ENCODE measurements around the gene THRB. TPM values are rescaled to one million over a fixed set of nuclear protein-coding genes. Genes with fewer than 3 reads are reported as not detected.

Gene THRB
- total RNA-seq, 1 experiment from 2014 or later, result 9.7 TPM

GRCh38 chr3:24530471-24530870 lies 35.8 kb upstream of the THRB start:
- Histone ChIP-seq H3K4me3 (no peak overlapping the region), H3K79me2 (ENCODE audit: low read depth) (no peaks in the 10 kb centered on the region), H3K4me2 (no peak overlapping the region), H3F3A (ENCODE audit: insufficient read depth, low read depth) (no peaks in the 10 kb centered on the region), H3K9me2 (ENCODE audit: insufficient read depth) (no peaks in the 10 kb centered on the region), H3K9me3 (ENCODE audit: insufficient read depth, low read depth) (no peaks in the 10 kb centered on the region; the same call in 1 of the 2 replicates), H3K4me1 (replicated peaks; ENCODE audit: insufficient read depth) (no peaks in the 10 kb centered on the region), H3K27ac (no peak overlapping the region), H4K20me1 (ENCODE audit: insufficient read depth) (no peaks in the 10 kb centered on the region), H3K36me3 (ENCODE audit: low read depth) (no peaks in the 10 kb centered on the region), H3K27me3 (ENCODE audit: insufficient read depth, low read depth) (no peaks in the 10 kb centered on the region), H2AFZ (no peak overlapping the region)
- DNase-seq, result no peak
- CTCF ChIA-PET, result no interaction called here
- POLR2A ChIA-PET (ENCODE audit: unreplicated experiment), result no interaction called here
- intact Hi-C loops (cut with micrococcal nuclease; ENCODE audit: unreplicated experiment), result no loop called here
- no TSS peak for BruUV-seq (replicated peaks)
- TF ChIP-seq EZH2 (IDR thresholded peaks at IDR 0.05; ENCODE audit: low read depth) (no peak), CTCF (conservative IDR thresholded peaks at IDR 0.05) (no peak)

GRCh38 chr3:24529210-24529609 lies 34.6 kb upstream of the THRB start:
- peaks cover 13% of the 10 kb centered on the region; the same call in 1 of the 2 replicates for H3F3A ChIP-seq (ENCODE audit: insufficient read depth, low read depth)
- H3K79me2 ChIP-seq (ENCODE audit: low read depth), result no peaks in the 10 kb centered on the region
- H4K20me1 ChIP-seq (ENCODE audit: insufficient read depth), result no peaks in the 10 kb centered on the region
- no TSS peak for BruUV-seq (replicated peaks)
- H3K27ac ChIP-seq, result no peak overlapping the region
- no peaks in the 10 kb centered on the region for H3K36me3 ChIP-seq (ENCODE audit: low read depth)
- H3K9me3 ChIP-seq (ENCODE audit: insufficient read depth, low read depth), result no peaks in the 10 kb centered on the region; the same call in 1 of the 2 replicates
- intact Hi-C loops (cut with micrococcal nuclease; ENCODE audit: unreplicated experiment), result no loop called here
- CTCF ChIA-PET, result no interaction called here
- POLR2A ChIA-PET (ENCODE audit: unreplicated experiment), result no interaction called here
- H3K9me2 ChIP-seq (ENCODE audit: insufficient read depth), result no peaks in the 10 kb centered on the region
- H3K4me1 ChIP-seq (replicated peaks; ENCODE audit: insufficient read depth), result peaks cover 11% of the 10 kb centered on the region
- H3K4me3 ChIP-seq, result no peak overlapping the region
- no peak overlapping the region for H2AFZ ChIP-seq
- DNase-seq, result no peak
- TF ChIP-seq EZH2 (IDR thresholded peaks at IDR 0.05; ENCODE audit: low read depth) (no peak), CTCF (conservative IDR thresholded peaks at IDR 0.05) (no peak)
- H3K4me2 ChIP-seq, result no peak overlapping the region
- H3K27me3 ChIP-seq (ENCODE audit: insufficient read depth, low read depth), result no peaks in the 10 kb centered on the region

DNA sequence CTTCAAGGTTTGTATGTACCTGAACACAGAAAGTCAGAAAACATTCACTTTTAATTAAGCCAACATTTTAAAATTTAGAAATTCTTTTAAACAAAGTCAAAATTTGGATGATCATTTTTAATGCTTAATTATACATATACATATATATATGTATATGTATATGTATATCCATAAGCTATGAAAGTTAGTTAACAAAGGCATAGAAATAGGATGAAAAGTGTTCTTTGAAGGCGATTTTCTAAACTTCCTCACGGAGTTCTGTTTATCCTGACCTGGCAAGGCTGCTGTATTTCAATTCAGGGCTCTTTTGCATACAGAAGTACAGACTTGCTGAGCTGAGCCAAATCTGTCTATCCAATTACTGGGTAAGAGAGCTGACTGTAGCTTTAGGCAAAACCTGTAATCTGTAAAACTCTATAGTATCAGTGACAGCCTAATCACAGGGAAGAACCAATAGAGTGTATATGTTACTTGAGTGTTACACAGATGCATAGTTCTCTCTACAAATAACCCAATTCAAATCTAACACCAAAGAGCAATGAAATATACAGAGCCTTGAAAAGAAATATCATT lies 32.1 kb upstream of the THRB start:
- no peak for DNase-seq
- intact Hi-C loops (cut with micrococcal nuclease; ENCODE audit: unreplicated experiment), result no loop called here
- H3K4me3 ChIP-seq, result no peak overlapping the region
- peaks cover 19% of the 10 kb centered on the region; the same call in 1 of the 2 replicates for H3F3A ChIP-seq (ENCODE audit: insufficient read depth, low read depth)
- H3K4me1 ChIP-seq (replicated peaks; ENCODE audit: insufficient read depth), result peaks cover 23% of the 10 kb centered on the region
- H3K9me2 ChIP-seq (ENCODE audit: insufficient read depth), result no peaks in the 10 kb centered on the region
- no peak overlapping the region for H2AFZ ChIP-seq
- no peak for TF ChIP-seq EZH2 (IDR thresholded peaks at IDR 0.05; ENCODE audit: low read depth)
- TF ChIP-seq CTCF (conservative IDR thresholded peaks at IDR 0.05), result no peak
- no peak overlapping the region for H3K4me2 ChIP-seq
- POLR2A ChIA-PET (ENCODE audit: unreplicated experiment), result interaction anchor here (0.5 kb wide), 1 partner anchor 31 kb away, joined by 6 read pairs; no protein-coding TSS in a partner anchor
- no peaks in the 10 kb centered on the region for H3K79me2 ChIP-seq (ENCODE audit: low read depth)
- no peaks in the 10 kb centered on the region for H3K27me3 ChIP-seq (ENCODE audit: insufficient read depth, low read depth)
- H4K20me1 ChIP-seq (ENCODE audit: insufficient read depth), result no peaks in the 10 kb centered on the region
- H3K27ac ChIP-seq, result no peak overlapping the region
- no peaks in the 10 kb centered on the region for H3K36me3 ChIP-seq (ENCODE audit: low read depth)
- H3K9me3 ChIP-seq (ENCODE audit: insufficient read depth, low read depth), result no peaks in the 10 kb centered on the region
- CTCF ChIA-PET, result no interaction called here
- BruUV-seq (replicated peaks), result no TSS peak
